GM18507 (cell line): Measurements from ENCODE around the gene LAMC2.

Experiments
- DNase-seq: peaks from one replicate; pipeline ENCODE4 v3.0.0; 2011; ENCODE audit warnings: low read depth; ENCODE audit not compliant: insufficient read length; ENCODE audit errors: extremely low spot score
- FAIRE-seq: peaks from 2 replicates; lab custom pipeline; 2011; peaks lifted over from hg19 to GRCh38; lab: Jason Lieb, UNC

The LAMC2 gene

GRCh38 chr1:183278739-183279591 lies 92.9 kb downstream of the LAMC2 start:
- FAIRE-seq (no peak), DNase-seq (no peak)

GRCh38 chr1:183279835-183280234 lies 93.8 kb downstream of the LAMC2 start:
- DNase-seq (no peak), FAIRE-seq (no peak)

- FAIRE-seq (no peak), DNase-seq (no peak)
Measured at GRCh38 chr1:183281039-183281438, 95.0 kb downstream of the LAMC2 start.

GRCh38 chr1:183281553-183282091 lies 95.6 kb downstream of the LAMC2 start:
- FAIRE-seq (peak; percentile 83), DNase-seq (peak; percentile 43)

GRCh38 chr1:183282101-183282855 lies 96.2 kb downstream of the LAMC2 start:
- no peak for FAIRE-seq
- DNase-seq, result no peak

- no peak for DNase-seq
- no peak for FAIRE-seq
Measured at GRCh38 chr1:183283286-183283685, 97.2 kb downstream of the LAMC2 start.

GRCh38 chr1:183284086-183284485 lies 98.0 kb downstream of the LAMC2 start:
- DNase-seq, result no peak
- FAIRE-seq, result no peak

GRCh38 chr1:183285256-183285655 lies 99.2 kb downstream of the LAMC2 start:
- no peak for DNase-seq
- FAIRE-seq, result no peak

- no peak for DNase-seq
- FAIRE-seq, result no peak
Measured at GRCh38 chr1:183285746-183286145, 99.7 kb downstream of the LAMC2 start.

GRCh38 chr1:183287191-183287675 lies 101.2 kb downstream of the LAMC2 start:
- no peak for DNase-seq
- FAIRE-seq, result no peak

GRCh38 chr1:183288583-183288982 lies 102.5 kb downstream of the LAMC2 start:
- FAIRE-seq (no peak), DNase-seq (no peak)

GRCh38 chr1:183289051-183289496 lies 103.0 kb downstream of the LAMC2 start:
- DNase-seq (no peak), FAIRE-seq (no peak)

GRCh38 chr1:183290628-183291027 lies 104.6 kb downstream of the LAMC2 start:
- FAIRE-seq (no peak), DNase-seq (no peak)

GRCh38 chr1:183291216-183291762 lies 105.2 kb downstream of the LAMC2 start:
- no peak for DNase-seq
- no peak for FAIRE-seq

- DNase-seq, result no peak
- no peak for FAIRE-seq
Measured at GRCh38 chr1:183291802-183292514, 105.9 kb downstream of the LAMC2 start.

- DNase-seq (no peak), FAIRE-seq (no peak)
Measured at GRCh38 chr1:183293241-183293640, 107.2 kb downstream of the LAMC2 start.

- FAIRE-seq (no peak), DNase-seq (no peak)
Measured at GRCh38 chr1:183293876-183294275, 107.8 kb downstream of the LAMC2 start.
